Osteoblast (primary cell): Measurements from ENCODE around the gene POP4. TPM values are rescaled to one million over a fixed set of nuclear protein-coding genes. Genes with fewer than 3 reads are reported as not detected.

ENCODE experiments used
- DNase-seq: peaks from one replicate; pipeline ENCODE4 v3.0.0; 2011; ENCODE audit warnings: low spot score, mixed read lengths; ENCODE audit not compliant: insufficient read length; ENCODE audit errors: missing footprints
- H2AFZ ChIP-seq: 2 replicates; pipeline ENCODE4 v1.6.0; 2011; ENCODE audit warnings: mild to moderate bottlenecking, low read length
- H3K27ac ChIP-seq: 2 replicates; pipeline ENCODE4 v1.5.1; 2011; ENCODE audit warnings: mild to moderate bottlenecking, low read depth, low read length, moderate library complexity
- H3K27me3 ChIP-seq: 2 replicates; pipeline ENCODE4 v1.6.0; 2012; ENCODE audit warnings: mild to moderate bottlenecking, control low read depth, inconsistent platforms, low read length, moderate library complexity; ENCODE audit not compliant: insufficient read depth
- H3K36me3 ChIP-seq: 2 replicates; pipeline ENCODE4 v1.5.1; 2011; ENCODE audit warnings: mild to moderate bottlenecking, low read length, control low read depth, moderate library complexity; ENCODE audit not compliant: insufficient read depth
- H3K4me1 ChIP-seq: 2 replicates; pipeline ENCODE4 v1.5.1; 2011; ENCODE audit warnings: mild to moderate bottlenecking, low read length, control low read depth, moderate library complexity; ENCODE audit not compliant: insufficient read depth
- H3K4me2 ChIP-seq: 2 replicates; pipeline ENCODE4 v1.6.0; 2011; ENCODE audit warnings: mild to moderate bottlenecking, low read length; ENCODE audit not compliant: insufficient read depth
- H3K4me3 ChIP-seq: fragments of 200-600 bp; sonication (generic); 3 replicates; pipeline ENCODE4 v1.5.1; 2012; ENCODE audit warnings: mild to moderate bottlenecking, low read length, inconsistent platforms; ENCODE audit not compliant: insufficient read depth
- H3K79me2 ChIP-seq: 2 replicates; pipeline ENCODE4 v1.6.0; 2012; ENCODE audit warnings: mild to moderate bottlenecking, low read length, control low read depth, inconsistent platforms; ENCODE audit not compliant: insufficient read depth
- H3K9me3 ChIP-seq: 2 replicates; pipeline ENCODE4 v1.5.1; 2011; ENCODE audit warnings: low read depth, low read length, control low read depth
- H4K20me1 ChIP-seq: 2 replicates; pipeline ENCODE4 v1.6.0; 2012; ENCODE audit warnings: mild to moderate bottlenecking, low read length, control low read depth; ENCODE audit not compliant: insufficient read depth
- CTCF ChIP-seq: IDR thresholded peaks from 2 replicates; pipeline ENCODE4 v1.5.1; 2011; ENCODE audit warnings: mild to moderate bottlenecking, low read depth, low read length, moderate library complexity; ENCODE audit errors: extremely low read depth
- total RNA-seq: library from RNA; depleted of rRNA; stranded (reverse); fragments of >200 nt; gene quantifications from 2 replicates; pipeline ENCODE4 v1.2.3, GENCODE V29; 2012

The POP4 gene
- total RNA-seq, 1 donor: 59.4 TPM

GRCh38 chr19:29615891-29616425 lies 9.9 kb downstream of the POP4 start:
- Histone ChIP-seq H2AFZ (no peak overlapping the region), H3K36me3 (peaks cover 45% of the 10 kb centered on the region), H3K4me2 (no peak overlapping the region), H3K27me3 (no peaks in the 10 kb centered on the region), H4K20me1 (no peaks in the 10 kb centered on the region), H3K79me2 (no peaks in the 10 kb centered on the region), H3K9me3 (no peaks in the 10 kb centered on the region), H3K27ac (no peak overlapping the region), H3K4me3 (no peak overlapping the region), H3K4me1 (no peaks in the 10 kb centered on the region)
- no peak for TF ChIP-seq CTCF
- DNase-seq: no peak

- no peak overlapping the region for H3K4me2 ChIP-seq
- H4K20me1 ChIP-seq: no peaks in the 10 kb centered on the region
- no peak for DNase-seq
- H3K79me2 ChIP-seq: no peaks in the 10 kb centered on the region
- H3K27ac ChIP-seq: no peak overlapping the region
- TF ChIP-seq CTCF: no peak
- no peak overlapping the region for H3K4me3 ChIP-seq
- no peaks in the 10 kb centered on the region for H3K27me3 ChIP-seq
- H3K4me1 ChIP-seq: no peaks in the 10 kb centered on the region
- no peaks in the 10 kb centered on the region for H3K9me3 ChIP-seq
- H2AFZ ChIP-seq: no peak overlapping the region
- H3K36me3 ChIP-seq: peaks cover 41% of the 10 kb centered on the region
Measured at GRCh38 chr19:29616541-29616940, 10.5 kb downstream of the POP4 start.

- no peak overlapping the region for H3K27ac ChIP-seq
Measured at GRCh38 chr19:29617366-29618266, 11.5 kb downstream of the POP4 start.

More at GRCh38 chr19:29617366-29618266, 11.5 kb downstream of the POP4 start:
- Histone ChIP-seq H3K36me3 (peaks cover 30% of the 10 kb centered on the region), H4K20me1 (no peaks in the 10 kb centered on the region), H3K4me3 (no peak overlapping the region), H3K4me1 (no peaks in the 10 kb centered on the region), H3K79me2 (no peaks in the 10 kb centered on the region), H2AFZ (no peak overlapping the region), H3K9me3 (no peaks in the 10 kb centered on the region), H3K4me2 (no peak overlapping the region), H3K27me3 (no peaks in the 10 kb centered on the region)
- no peak for TF ChIP-seq CTCF
- DNase-seq: no peak
